CD4-positive, alpha-beta T cell treated with Interleukin-17A for 4 hours (primary cell): Measurements from ENCODE around the gene IL15RA.

Source experiments
- DNase-seq: peaks from one replicate; pipeline ENCODE4 v3.0.0-alpha.2; 2020; ENCODE audit warnings: mixed read lengths

IL15RA gene, protein sequence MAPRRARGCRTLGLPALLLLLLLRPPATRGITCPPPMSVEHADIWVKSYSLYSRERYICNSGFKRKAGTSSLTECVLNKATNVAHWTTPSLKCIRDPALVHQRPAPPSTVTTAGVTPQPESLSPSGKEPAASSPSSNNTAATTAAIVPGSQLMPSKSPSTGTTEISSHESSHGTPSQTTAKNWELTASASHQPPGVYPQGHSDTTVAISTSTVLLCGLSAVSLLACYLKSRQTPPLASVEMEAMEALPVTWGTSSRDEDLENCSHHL

DNA sequence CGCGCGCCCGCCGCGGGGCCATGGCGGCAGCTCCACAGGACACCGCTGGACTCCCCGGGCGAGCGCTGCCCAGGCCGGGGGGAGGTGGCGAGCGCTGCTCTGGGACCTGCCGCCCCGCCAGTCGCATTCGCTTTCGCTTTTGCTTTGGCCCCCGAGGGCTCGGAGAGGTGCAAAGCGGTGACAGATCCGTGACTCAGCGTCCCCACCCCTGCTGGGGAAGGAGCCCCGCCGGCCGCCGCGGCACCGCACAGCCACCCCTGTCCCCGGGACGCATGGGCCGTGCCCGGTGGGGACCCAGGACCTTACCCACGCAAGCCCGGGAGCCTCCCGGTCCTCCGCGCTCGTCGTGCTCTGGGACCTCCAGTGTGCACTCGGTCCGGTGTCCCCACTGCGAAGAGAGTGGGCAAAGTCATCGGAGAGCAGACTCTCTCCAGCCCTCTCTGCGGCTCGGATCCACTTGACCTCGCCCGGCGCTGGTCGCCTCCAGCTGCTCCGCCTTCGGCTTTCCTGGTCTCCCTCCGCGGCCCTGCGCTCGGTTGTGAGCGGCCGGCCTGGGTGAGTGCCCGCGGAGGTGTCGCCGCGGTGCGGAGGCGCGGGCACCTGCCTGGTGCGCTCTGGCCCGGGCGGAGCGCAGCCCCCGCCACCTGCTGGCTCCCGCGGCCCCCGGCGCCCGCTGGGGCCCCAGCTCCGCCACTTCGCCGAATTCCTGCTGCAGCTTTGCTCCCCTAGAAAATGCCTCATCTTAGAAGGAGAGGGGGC is at the start of gene IL15RA:
Gene IL15RA, minus strand, starts transcription at position 73 of the 759 bp plus-strand sequence. Its CDS starts 51 bp downstream, at position 22.
- DNase-seq, result peak; percentile 87

DNA sequence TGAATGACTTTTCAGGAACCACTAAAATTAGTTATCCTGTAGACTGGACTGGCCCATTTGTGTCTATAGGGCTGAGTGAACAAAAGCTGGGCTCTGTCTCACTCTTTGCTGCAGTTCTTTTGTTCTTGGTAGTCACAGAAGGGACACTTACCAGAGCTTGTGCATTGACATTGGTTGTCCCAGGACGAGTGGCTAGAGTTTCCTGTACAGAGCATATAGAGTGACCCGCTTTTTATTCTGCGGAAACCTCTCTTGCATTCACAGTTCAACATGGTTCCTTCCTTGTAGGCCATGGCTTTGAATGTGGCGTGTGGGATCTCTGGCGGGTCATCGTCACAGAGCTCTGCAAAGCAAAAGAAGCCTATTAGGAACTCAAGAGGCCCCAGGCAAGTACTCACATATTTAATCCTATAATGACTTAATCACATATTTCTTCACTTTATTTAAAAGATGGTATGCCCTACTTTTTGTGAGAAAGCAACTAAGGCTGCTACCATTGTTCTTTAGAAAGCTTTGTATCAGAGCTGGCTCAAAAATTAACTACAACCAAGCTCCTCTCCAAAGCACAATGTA is 48.4 kb upstream of the IL15RA start:
- DNase-seq, result no peak

DNA sequence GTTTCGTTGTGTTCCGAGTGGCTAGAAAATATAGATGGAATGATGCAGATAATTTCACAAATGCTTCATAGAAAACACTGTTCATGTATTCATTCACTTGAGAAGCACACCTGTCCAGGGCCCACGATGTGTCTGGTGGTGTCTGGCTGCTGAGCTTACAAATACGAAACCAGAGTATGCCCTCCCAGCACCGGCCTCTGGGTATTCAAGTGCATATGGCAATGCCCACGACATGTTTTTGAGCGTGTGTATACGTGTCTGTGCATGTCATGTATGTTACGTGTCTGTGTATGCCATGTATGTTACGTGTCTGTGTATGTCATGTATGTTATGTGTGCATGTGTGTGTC is 47.0 kb upstream of the IL15RA start:
- no peak for DNase-seq

DNA sequence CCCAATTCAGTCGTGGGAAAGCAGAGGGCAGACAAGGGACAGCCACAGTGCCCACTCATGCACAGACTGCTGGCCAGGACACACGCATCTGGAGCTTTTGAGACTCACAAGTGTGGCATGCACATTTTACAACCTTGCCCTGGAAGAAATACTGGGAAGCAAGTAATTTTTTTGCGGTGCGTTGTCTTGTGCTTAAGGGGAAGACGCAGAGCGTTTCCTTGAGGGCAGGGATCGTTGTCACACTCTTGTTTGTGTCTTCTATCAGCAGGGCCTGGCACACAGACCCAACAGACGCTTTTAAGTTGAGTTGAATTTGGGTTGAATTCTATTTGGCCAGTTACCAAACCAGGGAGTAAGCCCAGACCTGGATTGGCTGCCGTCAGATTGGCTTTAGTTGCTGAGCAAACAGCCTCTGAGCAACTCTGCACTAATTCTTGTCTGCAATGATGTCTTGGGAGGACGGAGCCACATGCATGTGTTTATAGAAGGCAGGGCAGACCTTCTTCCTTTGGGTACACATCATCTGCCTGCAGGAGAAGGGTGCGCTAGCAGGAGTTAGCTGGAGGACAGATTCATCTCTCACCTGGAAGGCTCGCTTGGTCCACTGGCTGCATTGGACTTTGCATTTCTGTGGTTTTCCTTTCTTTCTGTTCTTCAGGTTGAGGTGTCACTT is 46.5 kb upstream of the IL15RA start:
- no peak for DNase-seq

DNA sequence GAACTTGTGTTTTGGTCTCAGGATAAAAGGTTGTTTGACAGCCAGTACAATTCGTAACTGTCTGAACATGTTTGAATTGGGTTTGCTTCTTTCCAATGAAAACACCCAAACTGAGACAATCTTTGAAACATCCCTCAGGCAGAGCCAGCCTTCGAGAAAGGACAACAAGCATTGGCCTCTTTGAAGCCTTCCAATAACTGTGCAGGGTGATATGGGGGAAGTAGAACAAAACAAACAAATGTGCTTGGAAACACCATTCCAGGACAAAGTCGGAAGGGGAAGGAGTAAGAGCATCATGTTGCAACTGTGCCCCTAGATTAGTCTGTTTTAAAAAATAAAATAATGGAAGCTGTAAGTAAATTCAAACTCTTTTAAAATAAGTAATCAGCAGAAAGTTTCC is 45.3 kb upstream of the IL15RA start:
- no peak for DNase-seq

DNA sequence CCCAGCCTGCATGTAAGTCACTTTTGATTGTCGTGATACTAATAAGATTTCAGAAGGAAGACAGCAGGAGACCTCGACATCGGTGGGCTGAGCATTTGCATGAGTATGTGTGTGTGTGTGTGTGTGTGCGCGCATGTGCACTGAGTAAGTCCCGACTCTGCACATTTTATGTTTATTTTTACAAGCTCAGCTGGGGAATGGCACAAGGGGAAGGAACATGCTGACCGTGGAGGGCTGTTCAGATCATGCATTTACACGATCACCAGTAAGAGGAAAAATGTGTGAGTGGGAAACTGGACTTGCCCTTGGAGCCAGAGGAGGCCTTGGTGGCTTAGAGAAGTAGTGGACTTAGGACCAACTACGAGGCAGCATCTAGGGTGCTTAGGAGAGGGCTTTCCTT is 43.5 kb upstream of the IL15RA start:
- DNase-seq, result no peak

DNA sequence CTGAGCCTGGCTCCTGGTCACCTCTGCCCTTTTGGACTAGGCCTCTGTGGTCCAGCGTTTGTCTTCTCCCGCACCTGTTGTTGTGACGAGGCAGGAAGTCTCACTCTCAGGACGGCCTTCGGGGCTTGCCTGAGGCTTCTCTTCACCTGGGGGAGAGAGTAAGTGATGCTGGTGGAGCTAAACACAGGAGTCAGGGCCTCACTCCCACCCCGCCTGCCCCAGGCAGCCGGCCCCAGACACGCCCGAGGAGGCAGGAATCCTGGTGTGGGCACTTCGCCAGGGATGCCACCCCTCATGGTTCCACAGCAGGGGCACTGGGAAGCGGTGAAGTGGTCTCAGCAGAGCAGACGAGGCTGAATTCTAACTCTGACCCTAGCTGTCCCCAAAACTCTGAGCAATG is 42.5 kb upstream of the IL15RA start:
- DNase-seq, result no peak

DNA sequence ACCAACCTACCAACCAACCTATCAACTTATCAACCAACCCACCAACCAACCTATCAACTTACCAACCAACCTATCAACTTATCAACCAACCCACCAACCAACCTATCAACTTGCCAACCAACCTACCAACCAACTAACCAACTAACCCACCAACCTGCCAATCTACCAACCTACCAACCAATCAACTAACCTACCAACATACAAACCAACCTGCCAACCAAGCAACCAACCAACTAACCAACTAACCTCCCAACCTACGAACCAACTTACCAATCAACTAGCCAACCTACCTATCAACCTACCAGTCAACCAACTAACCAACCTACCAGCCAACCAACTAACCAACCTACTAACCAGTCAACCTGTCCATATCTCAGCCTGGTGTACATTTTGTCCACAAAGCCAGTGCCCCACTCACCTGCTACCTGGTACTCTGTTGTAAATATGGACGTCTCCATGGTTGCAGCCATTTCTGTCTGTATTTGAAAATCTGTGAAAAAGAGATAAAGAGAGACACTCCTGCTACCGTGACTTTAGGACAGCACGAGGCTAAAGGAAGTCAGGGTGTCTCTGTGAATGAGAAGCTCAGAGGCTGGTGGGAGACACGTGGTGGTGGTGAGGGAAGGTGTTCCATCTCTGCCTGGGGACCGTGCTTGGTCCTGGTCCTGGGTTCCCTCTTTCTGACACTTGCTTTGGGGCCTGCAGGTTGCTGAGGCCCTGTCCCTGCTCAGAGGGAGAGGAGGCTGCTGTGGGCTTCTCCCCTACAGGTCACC is 41.9 kb upstream of the IL15RA start:
- no peak for DNase-seq

DNA sequence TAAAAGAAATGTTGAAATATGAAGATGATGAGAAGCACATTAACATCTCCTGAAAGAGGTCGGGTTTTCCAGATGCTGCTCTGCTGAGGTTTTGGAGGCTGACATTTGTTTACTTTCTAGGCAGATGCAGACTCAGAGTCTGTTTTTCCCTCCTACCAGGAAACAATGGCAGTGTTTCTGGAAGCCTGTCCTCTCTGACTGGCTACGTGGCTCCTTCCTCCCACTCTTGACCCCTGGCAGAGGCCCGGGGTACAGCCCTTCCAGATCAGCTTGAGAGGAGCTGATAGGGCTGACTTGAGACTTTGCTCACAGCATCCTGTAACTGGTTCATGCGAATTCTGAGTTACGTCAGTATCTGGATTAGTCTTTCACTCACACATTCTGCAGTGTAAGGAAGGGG is 41.1 kb upstream of the IL15RA start:
- no peak for DNase-seq

DNA sequence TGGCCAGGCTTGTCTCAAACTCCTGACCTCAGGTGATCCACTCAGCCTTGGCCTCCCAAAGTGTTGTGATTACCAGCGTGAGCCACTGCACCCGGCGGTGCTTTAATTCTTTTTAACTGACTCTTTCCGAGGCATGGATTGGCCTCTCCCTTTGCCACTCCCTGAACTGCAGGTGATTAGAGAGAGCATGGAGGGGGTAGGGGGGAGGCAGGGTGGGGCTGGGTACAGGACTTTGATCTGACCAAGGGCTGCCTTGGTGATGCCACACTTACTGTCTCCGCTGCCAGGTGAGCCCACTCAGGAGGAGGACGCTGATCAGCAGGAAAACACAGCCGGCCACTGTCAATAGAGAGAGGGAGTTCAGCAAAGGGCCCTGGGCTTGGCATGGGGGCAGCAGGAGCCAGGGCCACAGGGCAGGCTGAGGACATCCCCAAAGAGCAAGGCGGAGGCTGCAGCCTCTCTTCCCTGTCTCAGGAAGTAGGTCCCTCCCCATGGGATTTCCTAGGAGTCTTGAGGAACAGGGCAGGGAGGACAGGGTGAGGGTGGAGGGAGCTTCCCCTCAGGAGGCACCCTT is 40.5 kb upstream of the IL15RA start:
- DNase-seq, result no peak

DNA sequence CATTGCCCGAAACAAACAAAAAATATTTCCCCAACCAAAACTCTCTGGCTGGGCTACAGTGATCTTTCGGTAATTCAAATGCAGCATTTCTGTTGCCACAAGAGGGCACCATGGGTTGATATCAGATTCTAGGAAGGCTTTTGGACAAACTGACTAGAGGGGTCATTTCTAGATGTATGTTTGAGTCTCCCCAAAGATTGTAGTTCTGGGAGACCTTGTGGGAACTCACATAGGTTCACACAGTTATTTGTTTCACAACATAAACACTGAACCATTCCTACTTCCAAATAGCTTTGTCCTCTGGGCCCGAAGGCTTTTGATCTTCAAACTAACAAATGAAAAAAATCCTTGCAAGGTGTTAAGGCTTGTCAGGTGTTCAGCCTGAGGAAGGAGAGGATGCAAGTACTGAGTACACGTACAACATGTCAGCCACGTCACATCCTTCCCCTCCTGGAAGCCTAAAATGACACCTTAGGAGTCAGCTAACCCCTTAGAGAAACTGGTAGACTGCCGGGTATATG is 37.0 kb upstream of the IL15RA start:
- DNase-seq, result peak; percentile 76

DNA sequence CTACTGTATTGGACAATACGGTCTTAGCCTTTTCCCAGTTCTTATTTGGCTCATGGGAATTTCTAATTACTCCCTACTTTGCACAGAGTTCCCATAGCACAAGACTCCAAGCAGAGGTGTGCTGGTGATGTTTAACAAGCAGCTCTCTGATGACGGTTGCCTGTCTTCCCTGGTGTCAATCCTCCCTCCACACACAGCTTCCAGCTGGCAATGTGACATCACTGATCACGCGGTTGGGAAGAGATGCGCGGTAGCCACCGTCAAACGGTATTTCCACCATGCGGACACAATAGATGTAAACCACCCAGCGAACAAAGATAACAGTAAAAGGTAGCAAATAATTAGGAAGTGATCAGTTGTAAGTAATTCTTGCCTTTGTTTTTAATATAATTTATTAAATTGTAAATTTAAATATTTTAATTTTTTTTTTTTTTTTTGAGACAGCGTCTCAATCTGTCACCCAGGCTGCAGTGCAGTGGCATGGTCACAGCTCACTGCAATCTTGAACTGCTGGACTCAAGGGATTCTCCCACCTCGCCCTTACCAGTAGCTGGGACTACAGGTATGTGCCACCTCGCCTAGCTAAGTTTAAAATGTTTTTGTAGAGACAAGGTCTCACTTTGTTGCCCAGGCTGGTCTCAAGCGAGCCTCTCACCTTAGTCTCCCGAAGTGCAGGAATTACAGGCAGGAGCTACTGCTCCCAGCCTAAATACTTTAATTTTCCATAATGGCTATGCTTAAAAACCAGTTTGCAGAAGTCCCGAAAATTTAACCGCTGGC is 36.3 kb upstream of the IL15RA start:
- no peak for DNase-seq

DNA sequence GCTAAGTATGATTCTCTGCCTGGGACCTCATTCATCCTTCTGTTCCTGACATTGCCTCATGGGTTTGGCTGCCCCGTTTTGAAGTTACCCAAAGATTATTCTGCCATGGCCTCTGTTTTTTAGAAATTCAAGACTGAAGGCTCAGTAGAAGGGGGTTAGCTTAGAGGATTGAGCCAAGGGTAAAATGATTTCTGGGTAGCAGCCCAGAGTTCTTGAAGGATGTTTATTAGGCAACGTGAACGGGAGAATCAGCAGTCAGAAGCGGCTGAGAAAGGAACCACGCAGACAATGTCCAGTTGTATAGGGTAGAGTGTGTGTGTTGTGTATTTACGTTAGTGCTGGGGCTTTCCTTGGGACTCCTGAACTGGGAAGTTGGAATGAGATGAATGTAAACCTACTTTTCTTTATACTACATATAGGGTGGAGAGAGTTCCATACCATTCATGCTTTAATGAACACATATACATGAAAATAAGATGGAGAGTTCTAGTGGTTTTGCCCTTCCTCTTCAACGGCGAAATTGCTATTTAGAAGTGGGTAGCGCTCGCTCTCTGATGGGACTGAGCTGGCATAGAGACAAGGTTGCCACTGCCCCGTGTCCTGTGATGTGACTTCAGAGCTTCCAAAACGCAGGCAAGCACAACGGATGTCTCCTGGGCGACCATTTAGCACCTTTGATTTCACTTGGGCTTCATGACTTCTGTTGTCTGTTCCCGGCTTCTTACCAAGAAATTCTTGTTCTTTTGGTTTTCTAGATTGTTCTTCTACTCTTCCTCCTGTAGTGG is 35.0 kb upstream of the IL15RA start:
- no peak for DNase-seq

DNA sequence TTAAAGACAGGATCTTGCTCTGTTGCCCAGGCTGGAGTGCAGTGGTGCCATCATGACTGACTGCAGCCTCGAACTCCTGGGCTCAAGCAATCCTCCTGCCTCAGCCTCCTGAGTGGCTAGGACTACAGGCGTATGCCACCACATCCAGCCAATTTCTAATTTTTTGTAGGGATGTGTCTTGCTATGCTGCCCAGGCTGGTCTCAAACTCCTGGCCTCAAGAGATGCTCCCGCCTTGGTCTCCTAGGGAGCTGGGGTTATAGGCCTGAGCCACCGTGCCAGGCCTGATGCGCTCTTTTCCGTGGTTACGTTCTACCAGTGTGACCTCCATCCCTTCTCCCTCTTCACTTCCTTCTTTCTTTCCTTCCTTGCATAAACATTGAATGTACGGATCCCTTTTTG is 34.2 kb upstream of the IL15RA start:
- DNase-seq, result no peak

DNA sequence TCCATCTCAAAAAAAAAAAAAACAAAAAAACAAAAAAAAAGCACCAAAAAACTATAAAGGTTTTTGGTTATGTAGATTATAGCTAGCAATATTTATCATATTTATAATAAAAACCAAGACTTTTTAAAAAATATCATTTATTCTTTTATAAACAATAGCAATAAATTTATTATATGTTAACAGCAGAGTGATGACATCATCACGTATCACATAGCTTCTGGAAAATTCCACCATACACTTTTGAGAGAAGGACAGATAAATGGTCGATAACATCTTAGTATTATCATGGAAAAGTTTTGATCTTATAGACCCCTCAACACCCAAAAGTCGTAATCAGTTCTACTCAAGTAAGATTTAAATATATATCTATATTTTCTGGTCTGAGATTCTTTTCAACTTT is 33.2 kb upstream of the IL15RA start:
- no peak for DNase-seq

DNA sequence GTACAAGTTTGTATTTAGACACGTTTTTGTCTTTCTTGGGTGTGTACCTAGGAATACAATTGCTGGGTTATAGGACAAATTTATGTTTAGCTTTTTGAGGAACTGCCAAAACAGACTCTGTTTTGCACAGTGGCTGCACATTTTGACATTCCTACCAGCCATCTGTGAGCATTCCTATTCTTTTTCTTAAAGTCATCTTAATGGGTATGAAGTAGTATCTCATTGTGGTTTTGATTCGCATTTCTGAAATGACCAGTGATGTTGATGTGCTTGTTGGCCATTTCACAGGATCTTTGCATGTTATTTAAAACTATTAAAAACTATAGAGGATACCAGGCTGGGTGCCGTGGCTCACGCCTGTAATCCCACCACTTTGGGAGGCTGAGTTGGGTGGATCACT is 32.6 kb upstream of the IL15RA start:
- no peak for DNase-seq

DNA sequence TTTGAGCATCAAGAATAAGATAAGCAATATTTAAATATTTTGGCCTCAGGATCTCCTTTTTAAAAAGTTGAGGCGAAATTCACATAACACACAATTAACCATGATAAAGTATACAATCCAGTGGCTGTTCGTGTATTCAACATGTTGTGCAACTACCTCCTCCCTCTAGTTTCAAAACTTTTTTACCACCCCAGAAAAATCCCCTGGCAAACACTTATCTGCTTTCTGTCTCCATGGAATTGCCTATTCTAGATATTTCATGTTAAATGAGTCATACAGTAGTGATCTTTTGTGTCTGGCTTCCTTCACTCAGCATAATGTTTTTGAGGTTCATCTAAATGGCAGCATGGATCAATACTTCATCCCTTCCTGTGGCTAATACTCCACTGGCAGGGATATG is 31.8 kb upstream of the IL15RA start:
- no peak for DNase-seq

DNA sequence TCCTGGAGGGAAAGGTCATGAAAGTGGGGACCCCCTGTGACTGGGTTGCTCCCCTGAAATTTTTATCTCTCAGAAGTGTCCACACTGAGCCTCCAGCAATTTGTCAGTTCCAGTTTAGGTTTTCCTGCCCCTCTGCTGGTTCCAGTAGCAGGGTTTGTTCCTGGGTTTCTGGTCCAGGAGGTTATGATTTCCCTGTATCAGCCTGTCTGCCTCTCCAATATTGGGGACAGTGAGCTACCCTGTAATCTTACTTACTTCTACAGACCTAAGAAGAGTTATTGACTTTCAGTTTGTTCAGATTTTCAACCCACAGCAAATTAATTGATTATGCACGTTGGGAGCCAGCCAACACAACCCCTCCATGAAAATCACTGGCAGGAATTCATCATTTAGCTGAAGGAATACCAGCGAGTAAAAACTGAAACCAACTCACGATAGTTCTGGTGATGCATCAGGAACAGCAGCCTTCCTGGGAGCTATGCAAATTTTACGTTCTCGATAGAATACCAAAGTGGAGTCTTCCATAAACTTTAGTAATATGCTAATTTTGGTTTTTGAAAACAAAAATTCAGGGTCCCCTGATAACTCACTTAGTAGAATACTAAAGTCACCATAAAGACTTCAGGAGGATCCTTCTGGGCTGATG is 31.3 kb upstream of the IL15RA start:
- no peak for DNase-seq

DNA sequence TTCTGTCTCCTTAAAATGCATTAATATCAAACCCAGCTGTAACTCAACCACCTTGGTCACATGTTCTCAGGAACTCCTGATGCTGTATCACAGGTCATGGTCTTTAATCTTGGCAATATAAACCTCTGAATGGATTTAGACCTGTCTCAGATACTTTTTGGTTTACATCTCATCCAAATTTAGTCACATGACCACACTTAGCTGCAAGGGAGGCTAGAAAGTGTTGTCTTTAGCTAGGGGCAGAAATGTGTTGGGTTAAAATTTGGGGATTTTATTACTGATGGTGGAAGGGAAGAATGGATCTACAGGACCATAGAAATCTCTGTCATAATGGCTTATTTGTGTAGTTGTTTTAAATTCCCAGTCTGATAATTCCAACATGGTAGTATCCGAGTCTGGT is 29.6 kb upstream of the IL15RA start:
- no peak for DNase-seq

DNA sequence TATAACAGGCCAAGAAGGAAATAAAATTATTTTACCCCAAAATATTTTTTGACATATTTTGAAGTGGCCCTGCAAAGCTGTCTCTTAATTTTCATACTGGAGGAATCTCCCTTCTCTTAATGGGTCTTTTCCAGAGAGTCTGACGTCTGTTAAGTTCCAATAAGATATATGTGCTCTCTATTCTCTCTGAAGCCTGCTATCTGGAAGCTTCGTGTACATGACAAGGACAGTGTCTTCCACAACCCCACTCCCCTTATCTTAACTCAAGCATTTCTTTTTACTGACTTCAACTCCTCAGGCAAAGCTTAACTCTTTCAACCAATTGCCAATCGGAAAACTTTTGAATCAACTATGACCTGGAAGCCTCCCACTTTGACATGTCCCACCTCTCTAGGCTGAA is 29.2 kb upstream of the IL15RA start:
- no peak for DNase-seq
